Hepatocyte (in vitro differentiated cells): ENCODE data around the gene ADH1B. TPM values are rescaled to one million over a fixed set of nuclear protein-coding genes. Genes with fewer than 3 reads are reported as not detected.
"Not testable (repeated sequence)": the region's sequence is repeated elsewhere in the genome, so short reads cannot be mapped to it uniquely, and the experiment has no call there.

Source experiments
- DNase-seq: peaks from one replicate; pipeline ENCODE4 v3.0.0-alpha.2; 2016; ENCODE audit warnings: low spot score
- H2AFZ ChIP-seq: fragments of 200-600 bp; sonication (generic); 2 replicates; pipeline ENCODE4 v1.6.0; 2016; ENCODE audit warnings: antibody characterized with exemption, mild to moderate bottlenecking
- H3K27ac ChIP-seq: fragments of 200-600 bp; sonication (generic); 2 replicates; pipeline ENCODE4 v1.5.1; 2016; ENCODE audit warnings: mild to moderate bottlenecking
- H3K27me3 ChIP-seq: fragments of 200-600 bp; sonication (generic); 2 replicates; pipeline ENCODE4 v1.6.1; 2016
- H3K36me3 ChIP-seq: fragments of 200-600 bp; sonication (generic); replicated peaks from 2 replicates; pipeline ENCODE4 v1.5.1; 2016; ENCODE audit warnings: low read depth; ENCODE audit not compliant: insufficient read depth
- H3K4me1 ChIP-seq: fragments of 200-600 bp; sonication (generic); 2 replicates; pipeline ENCODE4 v1.5.1; 2016; ENCODE audit warnings: mild to moderate bottlenecking, moderate library complexity; ENCODE audit not compliant: insufficient read depth
- H3K4me2 ChIP-seq: fragments of 200-600 bp; sonication (generic); 2 replicates; pipeline ENCODE4 v1.6.0; 2016
- H3K4me3 ChIP-seq: fragments of 200-600 bp; sonication (generic); 2 replicates; pipeline ENCODE4 v1.5.1; 2016; ENCODE audit warnings: mild to moderate bottlenecking
- H3K79me2 ChIP-seq: fragments of 200-600 bp; sonication (generic); 2 replicates; pipeline ENCODE4 v1.6.0; 2017; ENCODE audit warnings: mild to moderate bottlenecking
- H3K9me2 ChIP-seq: fragments of 200-600 bp; sonication (generic); replicated peaks from 2 replicates; pipeline ENCODE4 v1.6.0; 2017; ENCODE audit warnings: mild to moderate bottlenecking; ENCODE audit not compliant: insufficient read depth
- H3K9me3 ChIP-seq: fragments of 200-600 bp; sonication (generic); 2 replicates; pipeline ENCODE4 v1.5.1; 2016; ENCODE audit warnings: low read depth, mild to moderate bottlenecking
- H4K20me1 ChIP-seq: fragments of 200-600 bp; sonication (generic); 2 replicates; pipeline ENCODE4 v1.6.0; 2016; ENCODE audit warnings: mild to moderate bottlenecking; ENCODE audit not compliant: insufficient read depth, poor library complexity, severe bottlenecking
- EZH2 ChIP-seq: fragments of 200-600 bp; sonication (generic); IDR thresholded peaks from 2 replicates; pipeline ENCODE4 v1.6.1; 2016; ENCODE audit warnings: antibody characterized with exemption, mild to moderate bottlenecking, borderline replicate concordance
- EZH2phosphoT487 ChIP-seq: fragments of 200-600 bp; sonication (generic); IDR thresholded peaks from one replicate; pipeline ENCODE4 v1.6.1; 2018; ENCODE audit warnings: antibody characterized with exemption, mild to moderate bottlenecking, low read depth, moderate library complexity; ENCODE audit not compliant: unreplicated experiment, severe bottlenecking
- WGBS: methylation state at CpG from one replicate; pipeline ENCODE4 v1.1.6; 2016; ENCODE audit warnings: low lambda C conversion rate; ENCODE audit errors: missing lambda C conversion rate; 5-methylcytosine and 5-hydroxymethylcytosine counted together
- polyA plus RNA-seq: library from polyadenylated mRNA; unstranded; fragments of >200 nt; fragmentation: Nextera tagmentation; extraction: Ambion mirVana; gene quantifications from 2 replicates; pipeline ENCODE4 v1.2.1, GENCODE V29; 2016
- total RNA-seq: library from RNA; depleted of rRNA; stranded (reverse); fragments of >200 nt; gene quantifications from 2 replicates; pipeline ENCODE4 v1.2.3, GENCODE V29; 2014
- TF ChIP-seq, protein P1 (sequence below): fragments of 200-600 bp; sonication (generic); IDR thresholded peaks from 2 replicates; pipeline ENCODE4 v1.5.1; 2016; ENCODE audit warnings: antibody characterized with exemption, mild to moderate bottlenecking; ENCODE audit not compliant: poor library complexity

Gene ADH1B
- 8.0 and 8.2 TPM in 2 replicates for total RNA-seq
- polyA plus RNA-seq, result 1.5 and 4.4 TPM in 2 replicates

DNA sequence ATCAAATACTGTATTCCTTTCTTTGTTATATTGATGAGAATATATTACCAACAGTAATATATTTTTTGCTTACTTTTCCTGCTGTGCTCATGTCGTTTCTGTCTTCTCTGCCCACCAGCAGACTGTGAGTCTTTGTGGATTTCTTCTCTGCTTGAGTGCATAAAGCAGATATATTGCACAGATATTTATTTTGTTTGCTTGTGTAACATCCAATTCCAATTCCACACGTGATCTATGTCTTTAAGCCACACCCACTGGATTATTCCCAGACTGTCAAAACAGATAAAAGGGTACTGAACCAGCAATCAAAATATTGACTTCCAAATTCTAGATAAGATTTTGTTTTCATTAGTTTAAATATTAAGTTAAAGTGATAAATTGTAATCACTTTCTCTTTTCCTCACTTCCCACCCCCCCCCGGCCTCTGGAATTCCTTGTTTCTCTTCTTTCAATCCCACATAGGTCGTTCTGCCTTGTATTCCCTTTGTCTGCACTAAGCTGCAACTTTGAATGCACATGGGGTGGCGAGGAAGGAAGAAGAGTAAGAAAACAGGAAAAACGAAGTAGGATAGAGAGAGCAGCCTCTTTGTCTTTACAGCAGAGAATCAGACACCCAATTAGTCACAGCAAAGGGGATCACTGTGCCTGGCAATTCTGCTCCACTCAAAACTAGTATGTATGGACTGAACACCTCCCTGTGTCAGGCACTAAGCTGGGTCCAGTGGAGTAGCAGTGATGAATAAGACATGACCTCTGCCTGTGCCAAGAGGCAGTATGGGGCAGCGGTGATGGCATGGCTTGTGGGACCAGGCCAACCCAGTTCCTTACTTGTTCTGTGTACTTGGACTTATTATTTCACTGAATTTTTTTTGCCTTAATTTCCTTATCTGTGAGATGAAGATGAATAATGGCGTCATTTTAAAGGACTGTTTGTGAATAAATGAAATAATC lies at the start of gene ADH1B:
Gene ADH1B, minus strand, starts transcription at position 161 of the 951 bp plus-strand sequence. Its CDS starts 70 bp downstream, at position 91.
- Histone ChIP-seq H3K9me3 (no peaks in the 10 kb centered on the region), H2AFZ (peak within 1 kb of the TSS; percentile 17), H3K9me2 (no peaks in the 10 kb centered on the region), H3K36me3 (no peaks in the 10 kb centered on the region), H3K4me3 (no peak within 1 kb of the TSS), H4K20me1 (no peaks in the 10 kb centered on the region), H3K79me2 (no peaks in the 10 kb centered on the region), H3K4me1 (no peaks in the 10 kb centered on the region), H3K27me3 (no peaks in the 10 kb centered on the region), H3K4me2 (no peak within 1 kb of the TSS), H3K27ac (no peak within 1 kb of the TSS)
- DNase-seq, result no peak
- WGBS, result 47% methylated on average over 8 of the region's 8 CpGs
- TF ChIP-seq EZH2 (no peak), EZH2phosphoT487 (no peak)
- TF ChIP-seq, protein P1, sequence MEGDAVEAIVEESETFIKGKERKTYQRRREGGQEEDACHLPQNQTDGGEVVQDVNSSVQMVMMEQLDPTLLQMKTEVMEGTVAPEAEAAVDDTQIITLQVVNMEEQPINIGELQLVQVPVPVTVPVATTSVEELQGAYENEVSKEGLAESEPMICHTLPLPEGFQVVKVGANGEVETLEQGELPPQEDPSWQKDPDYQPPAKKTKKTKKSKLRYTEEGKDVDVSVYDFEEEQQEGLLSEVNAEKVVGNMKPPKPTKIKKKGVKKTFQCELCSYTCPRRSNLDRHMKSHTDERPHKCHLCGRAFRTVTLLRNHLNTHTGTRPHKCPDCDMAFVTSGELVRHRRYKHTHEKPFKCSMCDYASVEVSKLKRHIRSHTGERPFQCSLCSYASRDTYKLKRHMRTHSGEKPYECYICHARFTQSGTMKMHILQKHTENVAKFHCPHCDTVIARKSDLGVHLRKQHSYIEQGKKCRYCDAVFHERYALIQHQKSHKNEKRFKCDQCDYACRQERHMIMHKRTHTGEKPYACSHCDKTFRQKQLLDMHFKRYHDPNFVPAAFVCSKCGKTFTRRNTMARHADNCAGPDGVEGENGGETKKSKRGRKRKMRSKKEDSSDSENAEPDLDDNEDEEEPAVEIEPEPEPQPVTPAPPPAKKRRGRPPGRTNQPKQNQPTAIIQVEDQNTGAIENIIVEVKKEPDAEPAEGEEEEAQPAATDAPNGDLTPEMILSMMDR, result no peak

GRCh38 chr4:99367817-99368216 lies 46.6 kb upstream of the ADH1B start:
- not testable (repeated sequence) for H3K36me3 ChIP-seq, H4K20me1 ChIP-seq, H3K4me3 ChIP-seq, H3K79me2 ChIP-seq, H2AFZ ChIP-seq, DNase-seq, H3K9me3 ChIP-seq, H3K4me2 ChIP-seq, H3K4me1 ChIP-seq, H3K27ac ChIP-seq, H3K9me2 ChIP-seq, H3K27me3 ChIP-seq
- 79% methylated on average over 2 of the region's 2 CpGs for whole genome bisulfite sequencing

- Histone ChIP-seq H3K36me3 (no peaks in the 10 kb centered on the region), H3K27ac (no peak overlapping the region), H3K4me3 (no peak overlapping the region), H3K9me3 (no peaks in the 10 kb centered on the region), H3K4me2 (no peak overlapping the region), H4K20me1 (no peaks in the 10 kb centered on the region), H3K9me2 (no peaks in the 10 kb centered on the region), H3K27me3 (no peaks in the 10 kb centered on the region), H3K4me1 (no peaks in the 10 kb centered on the region), H2AFZ (no peak overlapping the region), H3K79me2 (no peaks in the 10 kb centered on the region)
- WGBS, result 76% methylated on average over 1 of the region's 1 CpG
- no peak for DNase-seq
- no peak for TF ChIP-seq EZH2
- TF ChIP-seq, protein P1, result no peak
- TF ChIP-seq EZH2phosphoT487, result no peak
Measured at GRCh38 chr4:99366491-99366890, 45.3 kb upstream of the ADH1B start.

GRCh38 chr4:99362768-99363167 lies 41.6 kb upstream of the ADH1B start:
- H4K20me1 ChIP-seq, result no peaks in the 10 kb centered on the region
- H3K4me1 ChIP-seq, result peaks cover 3% of the 10 kb centered on the region
- H3K36me3 ChIP-seq, result no peaks in the 10 kb centered on the region
- DNase-seq, result no peak
- no peaks in the 10 kb centered on the region for H3K9me3 ChIP-seq
- no peak overlapping the region for H3K27ac ChIP-seq
- no peaks in the 10 kb centered on the region for H3K27me3 ChIP-seq
- no peaks in the 10 kb centered on the region for H3K79me2 ChIP-seq
- H3K4me3 ChIP-seq, result no peak overlapping the region
- H3K4me2 ChIP-seq, result no peak overlapping the region
- H3K9me2 ChIP-seq, result no peaks in the 10 kb centered on the region
- no peak overlapping the region for H2AFZ ChIP-seq
- no peak for TF ChIP-seq EZH2phosphoT487
